G401.6 (cell line): ENCODE data around the gene ATG101.

Experiments
- FAIRE-seq: peaks from 2 replicates; lab custom pipeline; 2012; peaks lifted over from hg19 to GRCh38; lab: Jason Lieb, UNC

Gene ATG101

DNA sequence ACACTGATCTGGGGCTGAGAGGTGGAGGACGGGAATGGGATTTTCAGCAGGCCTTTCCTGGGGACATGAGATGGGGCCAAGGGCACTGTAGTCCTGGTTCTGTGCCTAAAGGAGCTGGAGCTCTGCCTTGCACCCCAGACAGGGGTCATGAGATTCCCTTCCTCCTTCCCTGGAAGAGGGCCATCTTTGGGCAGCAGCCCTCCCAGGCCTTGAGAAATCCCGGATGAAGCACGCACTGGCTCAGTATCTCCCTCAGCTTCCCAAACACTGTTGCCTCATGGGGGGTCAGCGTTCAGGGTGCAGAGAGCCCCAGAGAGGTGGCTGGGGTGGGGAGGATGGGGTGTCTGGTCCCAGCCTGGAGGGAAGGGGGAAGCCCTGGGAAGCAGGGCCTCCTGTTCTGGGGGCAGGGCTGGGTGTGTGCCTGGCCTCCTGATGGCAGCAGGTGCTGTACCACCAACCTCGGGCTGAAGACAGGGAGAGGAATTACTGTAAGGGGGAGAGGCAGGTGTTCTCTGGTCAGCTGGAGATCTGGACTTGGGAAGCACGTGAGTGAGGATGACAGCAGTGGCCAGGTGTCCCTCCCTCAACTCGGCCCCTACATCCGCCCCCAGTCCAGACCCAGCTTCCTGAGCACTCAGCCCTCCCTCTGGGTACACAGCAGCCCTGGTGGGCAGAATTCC lies 26.9 kb upstream of the ATG101 start:
- no peak for FAIRE-seq

DNA sequence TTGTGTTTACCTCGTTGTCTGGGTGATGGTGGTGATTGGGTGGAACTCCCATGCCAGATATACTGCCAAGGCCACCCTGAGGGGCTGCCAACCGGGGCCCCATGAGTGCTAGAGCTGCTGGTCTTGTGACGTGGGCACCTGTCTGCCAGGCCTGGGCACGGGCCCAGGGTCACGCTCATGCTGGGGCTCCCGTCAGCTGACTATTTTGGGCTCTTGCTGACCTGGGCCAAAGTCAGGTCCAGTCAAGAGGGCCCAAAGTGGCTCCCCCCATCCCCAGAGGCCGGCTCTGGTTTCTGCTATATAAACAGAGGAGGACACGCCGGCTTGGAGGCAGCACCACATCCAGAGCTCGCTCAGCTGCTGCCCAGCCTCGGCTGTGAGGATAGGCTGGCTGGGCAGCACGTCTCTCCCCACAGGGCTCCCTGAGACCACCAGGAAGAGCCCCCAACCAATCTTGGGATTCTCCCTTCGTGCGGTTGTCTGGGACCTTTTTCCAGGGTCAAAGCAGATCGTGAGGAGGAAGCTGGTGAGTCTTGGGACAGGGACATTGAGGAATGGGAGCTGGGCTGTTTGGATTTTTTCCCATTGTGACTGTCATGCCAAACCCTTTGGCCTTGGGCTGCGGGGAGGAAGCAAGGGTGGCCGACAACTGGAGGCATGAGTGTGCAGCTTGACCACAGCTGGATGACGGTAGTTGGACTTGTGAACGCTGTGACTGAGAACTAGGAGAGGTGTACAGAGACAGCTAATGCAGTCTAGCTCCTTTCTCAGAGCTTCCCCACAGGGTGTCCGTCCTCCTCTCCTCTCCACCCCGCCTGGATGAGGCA lies 26.2 kb upstream of the ATG101 start:
- FAIRE-seq: no peak

DNA sequence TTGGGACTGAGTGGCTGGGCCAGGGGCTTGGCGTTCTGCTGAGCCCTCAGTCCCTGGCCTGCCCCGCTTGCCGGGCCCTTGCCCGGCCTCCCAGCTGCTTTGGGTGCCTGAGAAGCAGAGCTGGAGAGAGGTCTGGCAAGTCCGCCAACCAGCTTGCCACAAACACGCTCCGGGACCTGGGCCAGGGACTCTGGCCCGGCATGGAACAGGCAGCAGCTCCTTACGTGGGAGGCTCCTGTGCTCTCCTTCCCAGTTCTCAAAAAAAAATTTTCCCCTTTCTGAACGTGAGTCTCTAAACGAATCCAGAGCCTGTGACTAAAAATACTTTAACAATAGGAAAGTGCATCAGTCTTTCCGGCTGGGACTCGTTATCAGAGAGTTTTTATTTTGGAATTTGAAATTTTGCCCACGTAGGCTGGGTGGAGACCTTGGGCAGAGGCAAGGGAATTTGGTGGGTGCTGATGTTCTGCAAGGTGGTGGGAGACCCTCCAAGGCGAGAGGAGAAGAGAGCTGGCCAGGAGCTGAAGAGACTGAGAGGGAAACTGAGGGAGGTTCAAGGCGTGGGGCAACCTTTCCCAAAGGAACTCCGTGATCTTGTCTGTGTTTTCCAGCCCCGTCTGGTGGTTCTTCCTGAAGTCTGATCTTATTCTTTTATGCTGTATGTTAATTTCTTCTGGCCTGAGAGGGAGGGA lies 25.3 kb upstream of the ATG101 start:
- FAIRE-seq: no peak

DNA sequence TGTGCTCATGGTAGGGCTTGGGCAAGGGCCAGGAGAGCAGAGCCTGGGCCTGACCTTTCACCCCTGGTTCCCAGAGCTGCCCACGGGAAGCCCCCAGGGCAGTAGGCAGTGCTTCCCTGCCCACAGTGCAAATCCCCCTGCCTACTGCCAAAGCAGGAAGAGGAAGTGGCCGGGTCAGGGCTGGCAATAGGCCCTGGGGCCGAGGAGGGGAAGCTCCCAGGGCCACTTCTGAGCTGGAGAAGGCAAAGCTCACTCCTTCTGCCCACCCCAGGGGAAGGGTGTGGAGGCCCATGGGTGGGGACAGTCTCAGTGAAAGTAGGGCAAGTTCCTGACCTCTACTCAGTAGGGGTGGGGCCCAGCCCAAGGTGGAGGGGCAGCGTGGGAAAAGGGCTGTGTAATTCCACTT lies 24.0 kb upstream of the ATG101 start:
- no peak for FAIRE-seq

DNA sequence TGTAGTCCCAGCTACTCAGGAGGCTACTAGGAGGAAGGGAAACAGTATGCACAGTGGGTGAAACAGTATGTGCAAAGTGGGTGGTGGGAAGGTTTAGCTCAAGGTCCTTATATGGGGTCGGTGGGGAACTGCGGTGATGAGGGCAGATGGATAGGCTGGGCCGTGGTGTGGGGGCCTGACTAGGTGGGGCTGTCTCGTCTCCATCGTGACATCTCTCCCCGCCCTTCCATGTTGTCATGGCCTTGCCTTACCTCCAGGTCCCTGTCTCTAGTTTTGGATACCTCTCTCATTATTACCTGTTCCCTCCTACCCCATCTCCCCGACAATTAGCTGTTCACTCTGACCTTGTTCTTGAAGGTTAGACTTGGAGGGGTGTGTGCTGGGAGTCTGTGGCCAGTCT lies 22.9 kb upstream of the ATG101 start:
- no peak for FAIRE-seq

DNA sequence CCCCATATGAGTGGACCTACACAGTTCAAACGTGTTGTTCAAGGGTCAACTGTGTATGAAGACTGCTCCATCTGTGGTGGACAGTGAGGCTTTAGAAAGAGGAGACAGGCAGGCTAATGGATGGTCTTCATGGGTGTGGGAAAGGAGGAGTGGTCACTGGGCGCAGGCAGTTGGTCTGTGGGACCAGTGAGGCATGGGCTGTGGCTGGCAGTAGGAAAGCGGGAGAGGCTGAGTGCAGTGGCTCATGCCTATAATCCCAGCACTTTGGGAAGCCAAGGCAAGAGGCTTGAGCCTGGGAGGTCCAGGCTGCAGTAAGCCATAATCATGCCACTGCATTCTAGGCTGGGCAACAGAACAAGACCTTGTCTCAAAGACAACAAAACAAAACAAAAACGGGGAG lies 20.5 kb upstream of the ATG101 start:
- no peak for FAIRE-seq

DNA sequence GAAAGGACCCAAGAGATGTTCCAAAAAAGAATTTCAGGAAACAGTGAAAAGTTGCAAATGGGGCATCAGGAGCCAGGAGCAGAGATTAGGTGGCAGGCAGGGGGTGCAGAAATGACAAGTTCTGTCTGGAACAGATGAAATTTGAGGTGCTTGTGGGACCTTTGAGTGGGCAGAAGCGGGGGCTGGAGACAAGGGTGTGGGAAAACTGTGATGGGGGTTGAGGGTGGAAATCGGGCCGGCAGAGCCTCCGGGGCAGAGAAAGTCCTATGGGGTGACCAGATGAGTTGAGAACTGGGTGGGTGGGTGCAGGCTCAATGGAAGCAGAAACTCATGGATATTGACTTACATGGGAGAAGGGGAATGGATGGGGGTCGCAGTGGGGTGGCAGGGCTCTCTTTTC lies 20.1 kb upstream of the ATG101 start:
- no peak for FAIRE-seq

DNA sequence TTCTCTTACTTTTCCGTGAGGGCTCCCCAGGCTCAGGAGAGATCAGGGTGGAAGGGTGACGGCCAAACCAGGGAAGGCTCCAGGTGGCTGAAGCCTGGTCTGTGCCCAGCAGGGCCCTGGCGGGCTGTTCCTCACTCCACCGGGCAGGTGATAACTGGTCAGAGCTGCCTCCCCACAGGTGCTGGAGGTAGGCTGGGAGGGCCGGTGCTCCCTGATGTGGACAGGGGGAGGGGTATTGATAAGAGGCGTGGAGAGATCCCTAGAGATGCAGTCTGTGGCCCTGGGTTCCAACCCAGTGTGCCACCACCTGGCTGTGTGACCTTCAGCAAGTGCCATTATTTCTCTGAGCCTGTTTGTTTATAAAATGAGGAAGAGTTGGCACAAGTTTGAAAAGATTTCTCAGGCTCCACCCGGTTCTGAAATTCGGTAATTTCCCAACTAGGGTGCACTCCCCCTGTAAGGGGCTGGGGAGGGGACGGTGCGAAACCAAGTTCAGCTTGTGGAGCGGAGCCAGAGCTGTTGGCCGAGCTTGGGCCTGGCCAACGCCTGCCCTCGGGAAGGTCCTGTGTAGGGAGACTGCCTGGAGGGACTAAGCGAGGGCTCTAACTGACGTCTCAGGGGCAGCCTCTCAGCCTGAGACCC lies 19.5 kb upstream of the ATG101 start:
- FAIRE-seq: no peak

DNA sequence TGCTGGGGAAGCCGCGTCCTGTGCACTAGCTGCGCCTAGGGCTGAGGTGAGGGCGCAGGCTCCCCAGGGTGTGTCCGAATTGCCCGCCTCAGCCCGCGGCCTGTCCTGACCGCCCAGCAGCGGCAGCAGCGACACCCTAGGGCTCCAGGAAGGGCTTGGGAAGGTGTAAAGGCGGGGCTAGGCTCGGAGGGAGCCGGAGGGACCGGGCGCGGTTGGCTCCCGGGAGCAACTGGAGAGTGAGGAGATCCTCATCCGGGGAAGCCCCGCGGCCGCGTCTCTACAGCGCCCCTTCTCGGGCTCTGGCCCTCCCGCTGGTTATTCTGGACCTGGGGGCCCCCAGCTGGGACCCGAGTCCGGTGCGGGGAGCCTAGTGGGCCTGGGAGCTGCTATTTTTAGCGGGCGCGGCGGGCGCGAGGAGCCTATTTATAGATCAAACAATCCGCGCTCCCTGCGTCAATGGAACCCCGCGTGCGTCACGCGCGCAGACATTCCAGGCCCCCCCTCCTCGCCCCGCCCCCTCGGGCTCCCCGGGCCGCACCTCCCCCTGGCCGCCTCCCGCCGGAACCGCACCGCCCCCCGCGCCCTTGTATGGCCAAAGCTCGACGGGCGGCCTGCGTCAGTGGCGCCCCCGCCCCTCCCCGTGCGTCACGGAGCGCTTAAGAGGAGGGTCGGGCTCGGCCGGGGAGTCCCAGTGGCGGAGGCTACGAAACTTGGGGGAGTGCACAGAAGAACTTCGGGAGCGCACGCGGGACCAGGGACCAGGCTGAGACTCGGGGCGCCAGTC lies 18.8 kb upstream of the ATG101 start, which contains the start of gene NR4A1:
Gene NR4A1 (plus strand): TSS at position 685 of the 784 bp plus-strand sequence. CDS start 2,887 bp downstream, outside the sequence.
- no peak for FAIRE-seq

DNA sequence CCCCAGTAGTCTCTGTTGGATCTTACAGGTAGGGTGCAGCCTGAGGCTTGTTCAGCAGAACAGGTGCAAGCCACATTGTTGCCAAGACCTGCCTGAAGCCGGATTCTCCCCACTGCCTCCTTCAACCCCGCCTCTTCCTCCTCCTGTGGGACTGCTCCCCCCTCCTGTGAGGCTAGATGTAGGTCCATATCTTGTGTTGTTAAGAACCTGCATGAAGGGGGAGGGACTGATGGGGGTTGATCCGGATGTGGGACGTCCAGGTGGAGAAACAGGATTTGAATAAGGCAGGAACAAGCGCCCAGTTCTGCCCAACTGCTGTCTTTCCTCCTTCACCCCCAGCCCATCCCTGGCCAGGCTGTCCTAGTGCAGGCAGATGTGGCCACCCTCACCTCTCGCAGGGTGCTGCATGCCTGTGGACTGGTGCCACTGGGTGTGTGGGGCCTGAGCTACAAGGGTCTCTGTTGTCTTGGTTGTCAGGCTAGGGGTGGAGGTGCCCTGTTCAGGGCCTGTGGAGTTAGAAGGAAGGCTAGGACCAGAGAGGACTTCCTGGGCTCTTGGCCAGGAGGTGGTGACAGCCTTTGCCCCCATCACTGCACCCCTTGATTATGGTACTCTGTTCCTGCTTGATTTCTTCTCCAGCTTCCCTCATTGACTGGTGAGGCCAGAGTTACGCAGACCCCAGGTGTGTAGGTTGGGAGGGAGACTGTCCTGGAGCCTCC lies 17.2 kb upstream of the ATG101 start:
- no peak for FAIRE-seq

DNA sequence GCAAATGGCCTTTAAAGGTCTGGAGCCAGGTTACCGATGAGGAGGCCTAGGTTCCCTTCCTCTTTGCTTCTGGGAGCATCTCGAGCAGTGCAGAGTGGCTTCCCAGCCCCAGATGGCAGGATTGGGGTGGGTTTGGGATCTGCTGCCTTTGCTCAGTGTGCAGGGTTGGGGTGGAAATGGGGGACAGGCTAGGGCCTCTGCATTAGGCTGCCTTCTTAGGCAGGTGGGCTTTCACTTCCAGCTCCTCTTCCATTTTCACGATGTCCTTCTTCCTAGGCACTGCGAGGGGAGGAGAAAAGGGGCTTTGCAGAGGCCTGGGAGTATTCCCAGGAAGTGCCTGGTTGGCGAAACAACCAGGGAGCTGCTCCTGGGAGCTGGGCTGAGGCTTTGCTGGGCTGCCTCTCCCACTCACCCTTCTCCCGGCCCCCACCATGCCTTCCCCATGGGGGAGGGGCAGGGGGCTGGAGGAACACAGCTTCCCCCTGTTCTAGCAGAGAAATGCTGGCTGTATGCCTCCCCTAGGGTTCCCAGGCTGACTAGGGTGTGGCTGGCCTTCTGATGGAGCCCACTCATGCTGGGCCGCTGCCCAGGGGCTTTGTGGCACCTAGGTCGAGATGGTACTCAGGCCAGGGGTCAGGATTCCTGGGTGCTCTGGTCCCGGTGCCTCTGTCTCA lies 16.1 kb upstream of the ATG101 start:
- FAIRE-seq: no peak

DNA sequence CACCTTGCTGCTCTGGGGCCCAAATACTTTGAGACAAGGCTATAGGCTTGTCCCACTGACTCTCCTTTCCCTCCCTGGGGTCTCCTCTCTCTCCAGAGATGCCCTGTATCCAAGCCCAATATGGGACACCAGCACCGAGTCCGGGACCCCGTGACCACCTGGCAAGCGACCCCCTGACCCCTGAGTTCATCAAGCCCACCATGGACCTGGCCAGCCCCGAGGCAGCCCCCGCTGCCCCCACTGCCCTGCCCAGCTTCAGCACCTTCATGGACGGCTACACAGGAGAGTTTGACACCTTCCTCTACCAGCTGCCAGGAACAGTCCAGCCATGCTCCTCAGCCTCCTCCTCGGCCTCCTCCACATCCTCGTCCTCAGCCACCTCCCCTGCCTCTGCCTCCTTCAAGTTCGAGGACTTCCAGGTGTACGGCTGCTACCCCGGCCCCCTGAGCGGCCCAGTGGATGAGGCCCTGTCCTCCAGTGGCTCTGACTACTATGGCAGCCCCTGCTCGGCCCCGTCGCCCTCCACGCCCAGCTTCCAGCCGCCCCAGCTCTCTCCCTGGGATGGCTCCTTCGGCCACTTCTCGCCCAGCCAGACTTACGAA lies 15.4 kb upstream of the ATG101 start:
- no peak for FAIRE-seq

DNA sequence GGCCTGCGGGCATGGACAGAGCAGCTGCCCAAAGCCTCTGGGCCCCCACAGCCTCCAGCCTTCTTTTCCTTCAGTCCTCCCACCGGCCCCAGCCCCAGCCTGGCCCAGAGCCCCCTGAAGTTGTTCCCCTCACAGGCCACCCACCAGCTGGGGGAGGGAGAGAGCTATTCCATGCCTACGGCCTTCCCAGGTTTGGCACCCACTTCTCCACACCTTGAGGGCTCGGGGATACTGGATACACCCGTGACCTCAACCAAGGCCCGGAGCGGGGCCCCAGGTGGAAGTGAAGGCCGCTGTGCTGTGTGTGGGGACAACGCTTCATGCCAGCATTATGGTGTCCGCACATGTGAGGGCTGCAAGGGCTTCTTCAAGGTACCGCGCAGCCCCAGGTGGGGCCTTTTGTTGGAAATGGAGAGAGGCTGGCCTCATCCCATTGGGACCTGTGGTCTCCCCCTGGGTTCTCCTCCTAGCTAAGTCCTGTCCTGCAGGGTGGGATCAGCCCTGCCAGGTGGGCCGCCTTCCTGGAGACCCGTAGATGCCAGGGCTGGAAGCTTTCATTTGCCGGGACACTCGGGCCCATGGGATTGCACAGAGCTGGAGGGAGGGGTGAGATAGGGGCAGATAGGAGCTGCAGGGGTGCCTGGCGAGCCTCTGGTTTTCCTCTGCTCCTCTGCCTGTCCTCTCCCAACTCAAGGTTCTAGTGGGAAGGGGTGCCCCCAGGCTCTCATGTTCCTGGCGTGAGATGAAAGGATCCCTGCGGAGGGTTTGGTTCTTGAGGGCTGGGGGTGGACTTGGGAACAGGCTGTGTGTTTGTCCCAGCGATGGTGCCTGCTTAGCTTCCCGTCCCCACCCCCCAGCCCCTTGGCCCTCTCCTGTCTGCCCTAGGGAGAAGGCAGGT lies 14.7 kb upstream of the ATG101 start:
- no peak for FAIRE-seq

DNA sequence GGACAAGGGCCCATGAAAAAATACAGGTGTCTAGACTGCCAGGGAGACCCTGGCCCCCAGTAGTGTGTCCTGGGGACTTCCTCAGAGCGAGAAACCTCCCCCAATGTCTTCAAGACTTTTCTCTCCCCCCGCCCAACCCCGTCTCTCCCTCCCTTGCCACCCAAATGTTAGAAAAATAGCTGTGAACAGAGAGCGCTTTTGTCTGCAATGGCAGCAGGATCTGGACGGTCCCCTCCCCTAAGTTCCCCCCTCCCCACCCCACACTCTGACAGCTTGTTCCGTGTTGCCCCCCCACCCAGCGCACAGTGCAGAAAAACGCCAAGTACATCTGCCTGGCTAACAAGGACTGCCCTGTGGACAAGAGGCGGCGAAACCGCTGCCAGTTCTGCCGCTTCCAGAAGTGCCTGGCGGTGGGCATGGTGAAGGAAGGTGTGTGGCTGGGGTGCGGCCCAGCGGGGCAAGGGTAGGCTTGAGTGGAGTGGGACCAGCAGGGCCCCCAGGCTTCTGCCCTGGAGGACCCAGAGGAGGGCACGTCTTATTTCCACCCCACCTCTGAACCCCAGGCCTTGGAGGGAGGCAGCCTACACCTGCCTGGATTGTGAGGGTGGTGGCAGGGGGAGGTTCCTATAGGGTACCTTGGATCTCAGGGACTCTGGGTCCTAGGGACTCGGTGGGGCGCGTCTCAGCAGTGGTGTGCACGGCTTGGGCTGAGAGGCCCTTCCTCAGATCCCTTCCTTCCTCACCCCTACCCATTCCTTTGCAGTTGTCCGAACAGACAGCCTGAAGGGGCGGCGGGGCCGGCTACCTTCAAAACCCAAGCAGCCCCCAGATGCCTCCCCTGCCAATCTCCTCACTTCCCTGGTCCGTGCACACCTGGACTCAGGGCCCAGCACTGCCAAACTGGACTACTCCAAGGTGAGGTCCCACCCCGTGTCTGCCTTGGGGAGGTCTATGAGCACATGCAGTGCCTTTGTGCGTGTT lies 13.8 kb upstream of the ATG101 start:
- no peak for FAIRE-seq

DNA sequence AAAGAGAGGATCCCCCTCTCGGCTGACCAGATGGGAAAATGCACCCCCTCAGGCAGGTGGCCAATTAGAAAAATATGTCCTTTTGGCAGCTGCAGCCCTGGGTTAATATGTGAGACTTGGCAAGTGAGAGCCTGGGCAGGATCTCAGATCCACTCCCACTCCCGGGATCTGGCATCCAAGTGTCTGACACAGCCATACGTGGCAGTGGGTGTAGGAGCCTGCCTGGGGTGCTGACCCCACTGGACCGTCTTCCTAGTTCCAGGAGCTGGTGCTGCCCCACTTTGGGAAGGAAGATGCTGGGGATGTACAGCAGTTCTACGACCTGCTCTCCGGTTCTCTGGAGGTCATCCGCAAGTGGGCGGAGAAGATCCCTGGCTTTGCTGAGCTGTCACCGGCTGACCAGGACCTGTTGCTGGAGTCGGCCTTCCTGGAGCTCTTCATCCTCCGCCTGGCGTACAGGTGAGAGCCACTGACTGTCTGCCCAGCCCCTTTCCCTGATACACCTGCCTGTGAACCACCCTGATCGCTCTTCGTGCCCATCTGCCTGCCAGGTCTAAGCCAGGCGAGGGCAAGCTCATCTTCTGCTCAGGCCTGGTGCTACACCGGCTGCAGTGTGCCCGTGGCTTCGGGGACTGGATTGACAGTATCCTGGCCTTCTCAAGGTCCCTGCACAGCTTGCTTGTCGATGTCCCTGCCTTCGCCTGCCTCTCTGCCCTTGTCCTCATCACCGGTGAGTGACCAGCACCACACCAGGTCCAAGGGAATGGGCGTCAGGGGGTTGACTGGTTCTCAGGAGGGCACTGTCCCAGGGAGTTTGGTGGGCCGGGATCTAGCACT lies 12.8 kb upstream of the ATG101 start:
- no peak for FAIRE-seq

DNA sequence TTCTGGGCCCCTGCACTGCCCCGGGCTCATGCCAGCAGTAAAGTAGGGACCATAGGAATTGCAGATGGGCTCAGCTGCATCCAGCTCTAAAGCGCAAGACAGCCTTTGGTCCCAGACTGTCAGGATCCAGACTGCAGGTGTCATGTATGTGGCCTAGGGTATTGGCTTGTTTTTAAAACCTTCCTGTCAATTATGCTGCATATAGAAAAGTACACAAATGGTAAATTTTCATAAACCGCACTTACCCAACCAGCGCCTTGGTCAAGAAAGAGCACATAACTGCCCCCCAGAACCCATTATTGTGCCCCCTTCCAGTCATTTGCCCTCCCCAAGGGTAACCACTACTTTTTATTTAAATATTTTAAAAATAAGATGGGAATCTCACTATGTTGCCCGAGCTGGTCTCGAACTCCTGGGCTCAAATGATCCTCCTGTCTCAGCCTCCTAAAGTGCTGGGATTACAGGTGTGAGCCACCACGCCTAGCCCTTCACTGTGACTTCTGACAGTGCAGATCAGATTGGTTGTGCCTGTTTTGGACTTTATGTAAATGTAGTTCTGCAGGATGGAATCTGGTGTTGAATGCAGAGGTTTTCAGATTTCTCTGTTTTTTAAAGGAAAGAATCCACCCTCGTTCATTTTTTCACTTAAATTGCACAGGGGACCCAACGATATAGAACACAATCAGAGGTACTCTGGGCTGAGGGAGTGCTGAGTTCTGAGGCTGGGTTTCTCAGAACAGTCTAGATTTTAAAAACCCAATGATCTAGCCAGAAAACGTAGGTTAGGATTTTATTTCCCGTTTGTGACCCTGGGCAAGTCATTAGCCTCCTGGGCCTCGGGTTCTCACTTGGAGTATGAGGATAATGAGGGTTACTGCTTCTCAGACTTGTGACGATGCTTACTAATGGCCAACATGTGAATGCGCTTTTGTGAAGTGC lies 11.9 kb upstream of the ATG101 start:
- FAIRE-seq: no peak
